GM13977 (cell line): Measurements from ENCODE around the gene TRIOBP.

ENCODE experiments used
- DNase-seq: peaks from one replicate; pipeline ENCODE4 v3.0.0; 2012; ENCODE audit warnings: low spot score
- in situ Hi-C: fragments of 300-500 bp; cut with MboI; formaldehyde crosslinking; loops from one replicate; pipeline ENCODE4 v1.12.0; 2022; ENCODE audit warnings: low sequenced_read_pairs, low pct_unique_long_range_greater_than_20kb, mixed read lengths, inconsistent platforms; ENCODE audit not compliant: unreplicated experiment
- TF ChIP-seq, protein P1 (sequence below): IDR thresholded peaks from 2 replicates; pipeline ENCODE4 v1.5.1; 2012; ENCODE audit warnings: mild to moderate bottlenecking, control low read depth; ENCODE audit not compliant: insufficient read depth; ENCODE audit errors: extremely low read depth, missing control alignments

Gene TRIOBP

DNA sequence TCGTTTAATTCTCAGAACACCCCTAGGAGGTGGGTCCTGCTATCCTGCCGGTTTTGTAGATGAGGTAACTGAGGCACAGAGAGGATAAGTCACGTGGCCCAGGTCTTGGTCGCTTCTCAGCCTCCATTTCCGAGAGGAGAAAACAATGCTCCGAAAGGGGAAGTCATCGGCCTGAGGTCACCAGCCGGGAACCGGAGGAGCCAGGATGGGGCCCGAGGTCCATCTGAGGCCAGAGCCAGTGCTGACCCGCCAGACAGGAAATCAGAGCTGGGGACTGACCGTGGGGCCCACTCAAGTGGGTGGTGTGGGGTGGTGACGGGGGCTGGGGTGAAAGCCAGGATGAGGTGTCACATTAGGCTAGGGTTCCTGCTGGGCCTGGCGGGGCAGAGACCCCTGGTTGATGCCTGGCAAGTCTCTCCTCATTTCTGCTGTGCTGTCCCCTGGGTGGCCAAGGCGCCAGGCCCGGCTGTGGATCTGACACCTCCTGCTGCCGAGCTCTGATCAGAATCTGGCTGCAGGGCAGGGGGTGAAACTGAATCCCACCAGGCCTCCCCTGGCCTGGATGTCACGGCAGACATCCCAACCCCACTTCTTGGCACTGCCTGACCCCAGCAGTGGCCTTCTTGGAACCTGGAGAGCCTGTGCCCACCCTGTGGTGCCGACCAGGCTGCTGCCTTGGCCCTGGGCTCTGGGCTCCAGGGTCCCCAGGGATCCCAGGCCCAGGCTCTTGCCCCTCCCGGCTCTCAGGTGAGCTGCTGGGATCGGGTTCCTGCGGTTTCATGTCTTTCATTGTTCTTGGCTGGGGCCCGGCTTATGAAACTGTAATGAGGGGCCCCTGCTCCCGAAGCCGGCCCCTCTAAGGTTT is 12.0 kb downstream of the TRIOBP start:
- in situ Hi-C loops: no loop called here
- no peak for DNase-seq
- TF ChIP-seq, protein P1, sequence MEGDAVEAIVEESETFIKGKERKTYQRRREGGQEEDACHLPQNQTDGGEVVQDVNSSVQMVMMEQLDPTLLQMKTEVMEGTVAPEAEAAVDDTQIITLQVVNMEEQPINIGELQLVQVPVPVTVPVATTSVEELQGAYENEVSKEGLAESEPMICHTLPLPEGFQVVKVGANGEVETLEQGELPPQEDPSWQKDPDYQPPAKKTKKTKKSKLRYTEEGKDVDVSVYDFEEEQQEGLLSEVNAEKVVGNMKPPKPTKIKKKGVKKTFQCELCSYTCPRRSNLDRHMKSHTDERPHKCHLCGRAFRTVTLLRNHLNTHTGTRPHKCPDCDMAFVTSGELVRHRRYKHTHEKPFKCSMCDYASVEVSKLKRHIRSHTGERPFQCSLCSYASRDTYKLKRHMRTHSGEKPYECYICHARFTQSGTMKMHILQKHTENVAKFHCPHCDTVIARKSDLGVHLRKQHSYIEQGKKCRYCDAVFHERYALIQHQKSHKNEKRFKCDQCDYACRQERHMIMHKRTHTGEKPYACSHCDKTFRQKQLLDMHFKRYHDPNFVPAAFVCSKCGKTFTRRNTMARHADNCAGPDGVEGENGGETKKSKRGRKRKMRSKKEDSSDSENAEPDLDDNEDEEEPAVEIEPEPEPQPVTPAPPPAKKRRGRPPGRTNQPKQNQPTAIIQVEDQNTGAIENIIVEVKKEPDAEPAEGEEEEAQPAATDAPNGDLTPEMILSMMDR: no peak

DNA sequence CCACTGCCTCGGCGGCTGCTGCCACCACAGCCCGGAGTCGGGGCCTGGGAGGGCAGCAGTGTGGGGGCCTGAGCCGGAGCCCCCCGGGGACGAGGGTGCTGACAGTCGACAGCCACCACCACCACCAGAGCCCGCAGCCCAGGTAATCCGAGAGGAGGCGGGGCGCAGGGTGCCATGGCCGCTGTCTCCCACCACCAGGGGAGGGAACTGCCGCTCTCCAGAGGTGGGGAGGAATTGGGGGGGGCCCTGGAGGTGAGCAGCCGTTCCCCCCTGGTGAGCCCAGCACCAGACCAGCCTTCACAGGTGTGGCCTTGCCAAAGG is 12.6 kb downstream of the TRIOBP start:
- TF ChIP-seq, protein P1: no peak
- in situ Hi-C loops: no loop called here
- DNase-seq: no peak

DNA sequence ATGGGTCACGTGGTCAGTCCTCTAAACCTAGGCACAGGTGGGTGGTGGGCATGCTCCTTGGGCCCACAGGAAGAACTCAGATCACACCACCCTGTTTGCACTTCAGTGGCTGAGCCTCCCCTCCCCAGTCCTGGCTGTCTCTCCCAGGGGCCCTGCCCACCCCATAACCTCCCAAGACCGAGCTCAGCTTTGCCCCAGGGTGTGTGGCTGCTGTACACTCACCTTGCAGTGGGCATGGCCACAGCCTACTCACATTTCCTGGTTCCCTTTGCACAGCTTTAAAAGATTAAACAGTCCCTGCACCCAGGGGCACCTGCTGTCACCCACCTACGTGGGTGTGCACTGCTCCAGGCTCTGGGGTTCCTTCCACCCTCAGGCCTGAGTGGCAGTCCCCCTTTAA is 13.8 kb downstream of the TRIOBP start:
- no peak for DNase-seq
- TF ChIP-seq, protein P1: no peak
- in situ Hi-C loops: no loop called here

- no peak for DNase-seq
- TF ChIP-seq, protein P1: no peak
- in situ Hi-C loops: no loop called here
Observed at GRCh38 chr22:37711490-37711889, 14.6 kb downstream of the TRIOBP start.

DNA sequence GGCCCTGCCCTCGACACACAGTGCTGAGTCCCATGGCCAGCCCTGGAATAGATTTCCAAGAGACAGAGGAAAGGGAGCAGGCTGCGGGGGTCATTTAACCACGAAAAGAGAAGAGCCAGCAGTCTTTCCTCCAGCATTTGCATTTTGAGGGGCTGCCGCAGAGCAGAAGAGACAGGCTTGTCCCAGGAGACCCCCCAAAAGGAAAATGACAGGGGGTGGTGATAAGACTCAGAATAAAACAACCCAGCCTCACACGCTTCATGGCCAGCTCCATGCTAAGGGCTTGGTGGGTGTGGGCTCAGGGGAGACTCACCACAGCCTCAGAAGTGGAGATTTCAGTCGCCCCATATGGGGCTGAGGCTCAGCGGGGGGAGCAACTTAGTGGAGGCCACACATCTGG is 16.9 kb downstream of the TRIOBP start:
- DNase-seq: no peak
- TF ChIP-seq, protein P1: no peak
- in situ Hi-C loops: no loop called here

- in situ Hi-C loops: no loop called here
- TF ChIP-seq, protein P1: no peak
- no peak for DNase-seq
Observed at GRCh38 chr22:37714634-37715033, 17.8 kb downstream of the TRIOBP start.
